ENCODE data around the gene FRS3.

DNA sequence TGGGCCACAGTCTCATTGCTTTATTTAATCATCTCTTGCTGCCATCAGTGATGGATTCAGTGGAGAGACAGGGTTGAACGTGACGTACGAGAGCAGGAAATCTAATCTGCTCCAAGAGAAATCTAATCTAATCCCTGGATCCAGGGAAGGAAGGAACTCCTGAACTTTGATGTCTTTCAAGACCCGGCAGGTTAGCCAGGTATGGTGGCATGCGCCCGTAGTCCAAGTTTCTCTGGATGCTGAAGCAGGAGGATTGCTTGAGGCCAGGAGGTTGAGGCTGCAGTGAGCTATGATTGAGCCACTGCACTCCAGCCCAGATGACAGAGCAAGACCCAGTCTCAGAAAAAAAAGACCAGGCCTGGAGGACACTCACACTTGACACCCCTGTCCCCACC lies 21.1 kb downstream of the FRS3 start:
- TF ChIP-seq EP300 (IDR thresholded peaks at IDR 0.05), result no peak
- TF ChIP-seq, protein P1, sequence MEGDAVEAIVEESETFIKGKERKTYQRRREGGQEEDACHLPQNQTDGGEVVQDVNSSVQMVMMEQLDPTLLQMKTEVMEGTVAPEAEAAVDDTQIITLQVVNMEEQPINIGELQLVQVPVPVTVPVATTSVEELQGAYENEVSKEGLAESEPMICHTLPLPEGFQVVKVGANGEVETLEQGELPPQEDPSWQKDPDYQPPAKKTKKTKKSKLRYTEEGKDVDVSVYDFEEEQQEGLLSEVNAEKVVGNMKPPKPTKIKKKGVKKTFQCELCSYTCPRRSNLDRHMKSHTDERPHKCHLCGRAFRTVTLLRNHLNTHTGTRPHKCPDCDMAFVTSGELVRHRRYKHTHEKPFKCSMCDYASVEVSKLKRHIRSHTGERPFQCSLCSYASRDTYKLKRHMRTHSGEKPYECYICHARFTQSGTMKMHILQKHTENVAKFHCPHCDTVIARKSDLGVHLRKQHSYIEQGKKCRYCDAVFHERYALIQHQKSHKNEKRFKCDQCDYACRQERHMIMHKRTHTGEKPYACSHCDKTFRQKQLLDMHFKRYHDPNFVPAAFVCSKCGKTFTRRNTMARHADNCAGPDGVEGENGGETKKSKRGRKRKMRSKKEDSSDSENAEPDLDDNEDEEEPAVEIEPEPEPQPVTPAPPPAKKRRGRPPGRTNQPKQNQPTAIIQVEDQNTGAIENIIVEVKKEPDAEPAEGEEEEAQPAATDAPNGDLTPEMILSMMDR (IDR thresholded peaks at IDR 0.05), result no peak
